Stimulated activated CD4-positive, alpha-beta T cell treated with anti-CD3 and anti-CD28 coated beads, Interleukin-12 subunit alpha, Interleukin-12 subunit beta, amount 100 ng/mL, for 4 hours (primary cell): ENCODE measurements around the gene DMRTB1.

Experiments
- DNase-seq: peaks from one replicate; pipeline ENCODE4 v3.0.0-alpha.2; 2020

The DMRTB1 gene

GRCh38 chr1:53511323-53511932 lies 52.2 kb downstream of the DMRTB1 start:
- DNase-seq = no peak

DNA sequence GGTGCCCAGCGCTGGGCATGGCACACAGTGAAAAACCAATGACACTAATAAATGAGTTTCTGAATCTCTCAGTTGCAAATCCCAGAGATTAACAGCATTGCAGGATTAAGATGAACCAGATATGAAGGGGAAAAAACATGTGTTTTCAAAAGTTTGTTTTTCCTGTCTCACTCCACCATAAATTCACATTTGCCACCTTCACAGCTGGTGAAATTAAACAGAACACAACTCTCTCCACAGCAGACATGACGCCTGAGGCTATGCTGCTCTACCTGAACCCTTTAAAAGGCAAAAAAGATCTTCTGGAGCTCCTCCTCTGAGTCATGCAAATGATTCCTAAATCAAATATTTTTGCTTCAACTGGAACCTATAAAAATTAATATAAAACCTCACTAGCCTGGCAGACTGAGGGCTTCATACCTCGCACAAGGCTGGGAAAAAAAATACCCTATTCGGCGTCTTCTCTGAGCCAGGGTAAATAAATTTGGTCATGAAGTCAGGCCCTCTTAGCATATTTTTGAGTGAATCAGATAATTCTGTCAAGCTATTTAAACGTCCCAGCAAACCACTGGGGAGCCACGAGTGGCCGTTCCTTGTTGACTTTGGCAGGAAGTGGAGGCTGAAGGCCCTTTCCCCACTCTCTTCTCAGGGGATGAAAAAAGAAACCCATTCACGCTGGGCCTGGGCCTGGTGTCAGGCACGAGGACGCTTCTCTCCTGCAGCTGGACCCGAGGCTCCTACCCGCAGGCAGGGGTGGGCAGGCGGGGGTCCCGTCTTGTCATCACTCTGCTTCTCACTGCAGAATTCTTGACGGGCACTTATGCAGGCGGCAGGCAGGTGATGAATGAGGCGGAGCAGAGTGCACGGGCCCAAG lies 53.0 kb downstream of the DMRTB1 start:
- DNase-seq = no peak

DNA sequence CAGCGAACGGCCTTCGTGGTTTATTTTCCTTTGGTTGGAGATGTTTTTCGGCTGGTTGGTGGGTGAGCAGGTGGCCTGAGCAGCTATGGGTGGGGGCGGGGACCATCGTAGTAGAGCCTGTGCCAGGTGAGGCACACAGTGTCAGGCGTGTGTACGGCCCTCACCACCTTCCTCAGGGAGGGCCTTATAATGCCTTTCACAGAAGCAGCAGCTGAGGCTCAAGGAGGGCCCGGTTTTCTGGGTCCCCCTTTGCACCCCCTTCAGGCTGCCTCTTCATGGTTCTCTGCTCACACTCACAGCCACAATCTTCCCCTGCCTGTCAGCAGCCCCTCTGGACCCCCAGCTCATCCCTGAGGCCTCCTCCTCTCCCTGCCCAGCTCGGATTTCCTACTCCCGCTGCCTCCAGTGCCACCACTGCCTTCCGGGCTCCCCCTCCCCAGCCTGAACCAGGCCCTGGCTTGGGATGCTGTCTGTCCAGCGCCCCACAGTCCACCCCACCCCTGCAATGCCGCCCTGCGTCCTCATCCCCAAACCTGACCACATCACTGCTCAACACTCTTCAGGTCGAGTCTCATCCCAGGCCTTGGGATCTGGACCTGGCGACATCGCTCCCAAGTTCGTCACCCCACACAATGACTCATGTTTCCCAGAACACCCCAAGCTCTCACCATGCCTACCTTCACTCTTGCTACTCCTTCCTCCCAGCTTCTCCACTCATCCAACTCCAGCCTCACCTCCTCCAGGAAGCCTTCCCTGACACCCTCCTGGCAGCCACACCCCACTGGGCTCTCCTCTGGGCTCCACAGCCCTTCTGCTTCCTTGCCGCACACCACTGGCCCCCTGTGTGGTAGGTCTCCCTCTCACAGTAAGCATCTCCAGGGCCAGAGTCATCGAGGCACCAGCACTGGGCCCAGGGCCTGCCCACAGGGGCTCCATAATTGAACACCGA lies 53.9 kb downstream of the DMRTB1 start:
- DNase-seq = no peak

DNA sequence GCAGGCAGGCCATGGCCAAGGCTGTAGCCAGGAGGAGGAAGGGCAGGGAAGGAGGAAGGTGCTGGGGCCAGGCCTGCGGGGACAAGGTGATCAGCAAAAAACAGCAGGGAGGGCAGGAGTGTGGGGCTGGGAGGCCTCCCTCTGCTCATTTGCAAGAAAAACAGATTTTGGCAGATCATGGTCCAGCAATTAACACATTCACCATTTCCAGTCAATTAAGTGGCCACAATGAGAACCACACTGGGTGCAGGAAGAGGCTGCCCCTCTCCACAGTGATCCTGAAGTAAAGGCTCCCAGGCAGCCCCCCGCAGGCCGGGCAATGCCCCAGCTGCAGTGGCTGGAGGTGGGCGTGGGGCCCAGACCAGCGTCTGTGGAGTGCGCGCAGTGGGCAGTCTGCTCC lies 54.6 kb downstream of the DMRTB1 start:
- DNase-seq = no peak

DNA sequence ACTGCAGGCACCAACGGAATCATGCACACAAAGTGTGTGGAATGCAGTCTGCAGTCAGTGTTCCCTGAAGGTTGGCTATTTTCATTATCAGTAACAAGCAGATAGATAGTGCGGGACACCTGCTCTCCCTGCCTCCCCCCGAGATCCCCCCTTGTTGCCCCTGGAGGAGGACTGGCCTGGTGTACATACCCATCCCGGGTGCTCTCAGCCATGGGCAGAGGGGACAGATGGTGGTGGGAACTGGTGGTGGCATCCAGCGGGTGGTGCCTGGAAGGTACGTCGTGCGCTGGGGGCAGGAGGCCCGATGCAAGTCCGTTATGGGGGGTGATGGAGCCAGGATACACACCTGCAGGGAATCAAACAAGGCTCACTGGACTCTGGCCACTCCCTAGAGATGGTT lies 55.2 kb downstream of the DMRTB1 start:
- DNase-seq = no peak

- DNase-seq = no peak
These were observed 57.0 kb downstream of the DMRTB1 start for GRCh38 chr1:53516181-53516580.
